K562 (cell line): ENCODE data around the gene DNAJC18. TPM values are rescaled to one million over a fixed set of nuclear protein-coding genes. Genes with fewer than 3 reads are reported as not detected.
A peak's percentile ranks its signal among the peaks of the same experiment; 100 is the strongest.

Experiments used
- ADNP ChIP-seq: fragments of 200-800 bp; sonication (Bioruptor generic); IDR thresholded peaks from 2 replicates; pipeline ENCODE4 v1.6.1; 2016; ENCODE audit warnings: missing genetic modification characterization, missing compliant biosample characterization
- CXXC5 ChIP-seq: fragments of 250-450 bp; sonication (Bioruptor Pico); IDR thresholded peaks from 2 replicates; pipeline ENCODE4 v1.8.0; 2022; ENCODE audit warnings: inconsistent platforms, mild to moderate bottlenecking, moderate library complexity
- EP400 ChIP-seq: fragments of 450-650 bp; IDR thresholded peaks from 2 replicates; pipeline ENCODE4 v1.6.1; 2017; ENCODE audit warnings: antibody characterized with exemption, mild to moderate bottlenecking, moderate library complexity
- FUS ChIP-seq: fragments of 200-400 bp; formaldehyde crosslinking; optimal IDR thresholded peaks from 2 replicates; pipeline ENCODE3; 2017; ENCODE audit warnings: low read depth, low read length
- HNRNPL ChIP-seq: fragments of 200-400 bp; formaldehyde crosslinking; IDR thresholded peaks from 2 replicates; pipeline ENCODE4 v1.6.1; 2017; ENCODE audit warnings: low read depth, mild to moderate bottlenecking, low read length
- KAT2B ChIP-seq: IDR thresholded peaks from one replicate; pipeline ENCODE4 v1.6.1; 2012; ENCODE audit warnings: low read depth, mild to moderate bottlenecking, control low read depth, inconsistent platforms, low read length, moderate library complexity
- NBN ChIP-seq: fragments of 450-650 bp; IDR thresholded peaks from 2 replicates; pipeline ENCODE4 v1.6.1; 2016; ENCODE audit warnings: low read depth, mild to moderate bottlenecking
- TGIF2 ChIP-seq: sonication (generic); formaldehyde crosslinking; IDR thresholded peaks from 2 replicates; pipeline ENCODE4 v1.8.1; 2022; ENCODE audit warnings: mild to moderate bottlenecking, missing genetic modification reagents, moderate library complexity
- ZNF124 ChIP-seq: sonication (generic); formaldehyde crosslinking; IDR thresholded peaks from 2 replicates; pipeline ENCODE4 v1.8.1; 2022; ENCODE audit warnings: missing genetic modification reagents
- polyA plus RNA-seq, 8 experiments: library from polyadenylated mRNA; depleted of rRNA in 4 of 8; stranded (reverse) in 5 of 8; unstranded in 3 of 8; fragments of >200 nt; fragmentation: Nextera tagmentation in 2 of 8; fragmentation: Illumina TruSeq in 1 of 8; extraction: Ambion mirVana in 2 of 8; extraction: Trizol in 1 of 8; gene quantifications; 2 replicates each; pipeline versions ENCODE4 v1.2.1 to v1.2.3, GENCODE V29; 2011 to 2014; ENCODE audit warnings: inconsistent platforms in 1 of 8, missing spikeins in 1 of 8
- total RNA-seq, 7 experiments: library from RNA; depleted of rRNA in 6 of 7; stranded (reverse); fragments of >200 nt in 6 of 7; fragmentation: Illumina TruSeq in 2 of 7; extraction: Trizol in 2 of 7; gene quantifications; 2 replicates each; pipeline versions ENCODE4 v1.2.1 to v1.2.3, GENCODE V29; 2011 to 2021; ENCODE audit warnings: low replicate concordance in 1 of 7
- TF ChIP-seq, protein P1 (sequence below): fragments of 250-450 bp; sonication (Bioruptor Pico); IDR thresholded peaks from 2 replicates; pipeline ENCODE4 v1.6.1; 2021; ENCODE audit warnings: mild to moderate bottlenecking
- TF ChIP-seq, protein P2 (sequence below): sonication (generic); formaldehyde crosslinking; IDR thresholded peaks from 2 replicates; pipeline ENCODE4 v1.9.0; 2022; ENCODE audit warnings: mild to moderate bottlenecking, missing genetic modification reagents
- TF ChIP-seq, protein P3 (sequence below): fragments of 450-650 bp; IDR thresholded peaks from 2 replicates; pipeline ENCODE4 v1.6.1; 2018; ENCODE audit warnings: mild to moderate bottlenecking, low read depth; ENCODE audit not compliant: partially characterized antibody

DNAJC18 gene
- total and polyA plus RNA-seq, 9 of the 15 experiments (the other 6 are each of a cell fraction or from before 2014, with no cell fraction given) = 1.5 to 13.3 (median 7.5) TPM

DNA sequence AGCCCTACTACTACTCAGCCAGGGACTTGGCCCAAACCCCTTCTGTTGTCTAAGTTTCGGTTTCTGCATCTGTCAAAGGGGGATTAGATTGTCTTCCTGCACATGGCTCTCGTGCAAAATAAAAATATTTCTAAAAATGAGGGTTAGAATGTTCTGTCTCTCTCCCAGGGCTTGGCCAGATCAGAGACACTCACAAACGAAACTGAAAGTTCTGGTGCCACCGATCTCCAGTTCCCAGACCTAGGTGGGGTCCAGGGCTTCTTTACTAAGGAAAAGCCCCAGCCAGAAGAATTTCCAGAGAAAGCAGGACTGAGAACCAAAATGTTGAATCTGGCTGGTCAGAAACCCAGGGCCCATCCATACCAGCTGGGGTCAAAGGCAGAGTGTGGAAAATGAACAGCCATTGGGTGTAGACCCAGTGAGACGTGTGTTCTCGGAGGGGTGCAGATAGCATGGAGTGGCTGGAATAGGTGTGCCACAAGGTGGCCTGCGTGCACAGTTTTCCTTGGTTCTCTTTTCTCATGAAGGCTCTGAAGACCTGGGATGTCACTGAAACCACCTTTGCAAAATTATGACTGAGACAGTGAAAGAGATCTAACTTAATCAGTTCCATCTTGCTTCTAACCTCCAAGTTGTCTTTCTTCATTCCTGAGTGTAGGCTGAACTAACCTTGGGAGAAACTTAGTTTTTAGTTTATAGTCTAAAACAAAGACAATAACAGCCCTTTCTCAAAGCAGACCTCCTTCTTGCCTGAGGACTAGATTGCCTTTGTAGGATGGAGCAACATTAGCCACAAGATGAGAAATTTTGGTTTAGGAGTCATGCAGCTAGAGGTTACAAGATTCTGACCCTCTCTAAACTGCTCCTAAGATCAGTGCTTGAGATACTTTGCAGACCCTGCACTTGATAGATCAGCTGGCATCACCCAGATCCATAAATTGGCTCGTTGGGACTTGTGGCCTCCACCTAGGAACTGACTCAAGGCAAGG, 54.0 kb downstream of the DNAJC18 start (continued):
- TF ChIP-seq, protein P1, sequence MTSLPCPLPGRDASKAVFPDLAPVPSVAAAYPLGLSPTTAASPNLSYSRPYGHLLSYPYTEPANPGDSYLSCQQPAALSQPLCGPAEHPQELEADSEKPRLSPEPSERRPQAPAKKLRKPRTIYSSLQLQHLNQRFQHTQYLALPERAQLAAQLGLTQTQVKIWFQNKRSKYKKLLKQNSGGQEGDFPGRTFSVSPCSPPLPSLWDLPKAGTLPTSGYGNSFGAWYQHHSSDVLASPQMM (CRISPR knock-in tag) = no peak
- TF ChIP-seq NBN (peak; percentile 66; the same call in 1 of the 2 replicates), HNRNPL (no peak), FUS (no peak), EP400 (peak; percentile 62), TGIF2 (CRISPR knock-in tag) (no peak), ADNP (tag) (no peak), KAT2B (no peak), CXXC5 (CRISPR knock-in tag) (peak; percentile 43; the same call in 1 of the 2 replicates), ZNF124 (no peak)
- TF ChIP-seq, protein P2, sequence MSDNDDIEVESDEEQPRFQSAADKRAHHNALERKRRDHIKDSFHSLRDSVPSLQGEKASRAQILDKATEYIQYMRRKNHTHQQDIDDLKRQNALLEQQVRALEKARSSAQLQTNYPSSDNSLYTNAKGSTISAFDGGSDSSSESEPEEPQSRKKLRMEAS = no peak
- TF ChIP-seq, protein P3, sequence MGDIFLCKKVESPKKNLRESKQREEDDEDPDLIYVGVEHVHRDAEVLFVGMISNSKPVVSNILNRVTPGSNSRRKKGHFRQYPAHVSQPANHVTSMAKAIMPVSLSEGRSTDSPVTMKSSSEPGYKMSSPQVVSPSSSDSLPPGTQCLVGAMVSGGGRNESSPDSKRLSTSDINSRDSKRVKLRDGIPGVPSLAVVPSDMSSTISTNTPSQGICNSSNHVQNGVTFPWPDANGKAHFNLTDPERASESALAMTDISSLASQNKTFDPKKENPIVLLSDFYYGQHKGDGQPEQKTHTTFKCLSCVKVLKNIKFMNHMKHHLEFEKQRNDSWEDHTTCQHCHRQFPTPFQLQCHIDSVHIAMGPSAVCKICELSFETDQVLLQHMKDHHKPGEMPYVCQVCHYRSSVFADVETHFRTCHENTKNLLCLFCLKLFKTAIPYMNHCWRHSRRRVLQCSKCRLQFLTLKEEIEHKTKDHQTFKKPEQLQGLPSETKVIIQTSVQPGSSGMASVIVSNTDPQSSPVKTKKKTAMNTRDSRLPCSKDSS = no peak
